Endothelial cell of umbilical vein (primary cell): ENCODE data around the gene TM4SF4. TPM values are rescaled to one million over a fixed set of nuclear protein-coding genes. Genes with fewer than 3 reads are reported as not detected.

ENCODE experiments used
- BruUV-seq: library from RNA; stranded (reverse); fragments of 400-500 nt; replicated peaks from 2 replicates; lab custom pipeline; 2021; lab: Mats Ljungman, UMichigan
- CTCF ChIA-PET: fragments of 300-600, 350-600 bp; sonication (Branson Sonifier 250); formaldehyde crosslinking; loops from one replicate; lab custom pipeline; 2021; ENCODE audit warnings: antibody characterized with exemption, inconsistent platforms; lab: Charles Lee
- POLR2A ChIA-PET: fragments of 300-600, 350-600 bp; sonication (Branson Sonifier 250); formaldehyde crosslinking; loops from one replicate; lab custom pipeline; 2021; ENCODE audit warnings: antibody characterized with exemption, inconsistent platforms; lab: Charles Lee
- DNase-seq: peaks from one replicate; pipeline ENCODE4 v3.0.0-alpha.2; 2011; ENCODE audit warnings: low read depth, low spot score
- FAIRE-seq: peaks from 2 replicates; lab custom pipeline; 2011; peaks lifted over from hg19 to GRCh38; lab: Jason Lieb, UNC
- H2AFZ ChIP-seq: 2 replicates; pipeline ENCODE4 v1.6.0; 2012; ENCODE audit warnings: low read depth, low read length, control low read depth, inconsistent platforms
- H3K27ac ChIP-seq: 2 replicates; pipeline ENCODE4 v1.5.1; 2011; ENCODE audit warnings: low read depth, mild to moderate bottlenecking, control low read depth, low read length, moderate library complexity; ENCODE audit not compliant: insufficient read depth
- H3K27me3 ChIP-seq, 2 experiments: 2 replicates each; pipeline versions ENCODE4 v1.6.0 to v1.6.1; 2011; ENCODE audit warnings: low read length in 2 of 2, mixed read lengths in 1 of 2; ENCODE audit not compliant: control insufficient read depth in 2 of 2, insufficient read depth in 2 of 2
- H3K36me3 ChIP-seq, 2 experiments: 2 replicates in 1 of 2; 3 replicates in 1 of 2; pipeline ENCODE4 v1.5.1; 2011; ENCODE audit warnings: low read length in 2 of 2, mild to moderate bottlenecking in 1 of 2, moderate library complexity in 1 of 2; ENCODE audit not compliant: control insufficient read depth in 2 of 2, insufficient read depth in 2 of 2; ENCODE audit errors: extremely low read depth in 1 of 2
- H3K4me1 ChIP-seq: 3 replicates; pipeline ENCODE4 v1.5.1; 2011; ENCODE audit warnings: mild to moderate bottlenecking, low read length; ENCODE audit not compliant: control insufficient read depth, insufficient read depth; ENCODE audit errors: extremely low read depth
- H3K4me2 ChIP-seq: 2 replicates; pipeline ENCODE4 v1.6.1; 2011; ENCODE audit warnings: low read length, control low read depth, mixed read lengths; ENCODE audit not compliant: insufficient read depth
- H3K4me3 ChIP-seq, 3 experiments: fragments of 200-600 bp in 1 of 3; sonication (generic), shearing (Covaris generic) in 1 of 3; replicated peaks in 1 of 3; 2 replicates each; pipeline ENCODE4 v1.5.1; 2011 to 2016; ENCODE audit warnings: control low read depth in 3 of 3, low read length in 3 of 3, mild to moderate bottlenecking in 2 of 3, inconsistent platforms in 1 of 3, low read depth in 1 of 3, moderate library complexity in 1 of 3; ENCODE audit not compliant: insufficient read depth in 1 of 3
- H3K79me2 ChIP-seq: 2 replicates; pipeline ENCODE4 v1.6.0; 2012; ENCODE audit warnings: low read length, inconsistent platforms; ENCODE audit not compliant: control insufficient read depth, insufficient read depth
- H3K9ac ChIP-seq: replicated peaks from 2 replicates; pipeline ENCODE3; 2011; ENCODE audit warnings: low read length, control low read depth; ENCODE audit not compliant: insufficient read depth; ENCODE audit errors: extremely low read depth
- H3K9me1 ChIP-seq: replicated peaks from 3 replicates; pipeline ENCODE4 v1.6.0; 2011; ENCODE audit warnings: mild to moderate bottlenecking, low read length; ENCODE audit not compliant: control insufficient read depth, insufficient read depth; ENCODE audit errors: extremely low read depth
- H3K9me3 ChIP-seq: replicated peaks from 2 replicates; pipeline ENCODE4 v1.5.1; 2012; ENCODE audit warnings: low read length, inconsistent platforms; ENCODE audit not compliant: control insufficient read depth, insufficient read depth
- H4K20me1 ChIP-seq: replicated peaks from 2 replicates; pipeline ENCODE3; 2011; ENCODE audit warnings: mild to moderate bottlenecking, low read length; ENCODE audit not compliant: control insufficient read depth, insufficient read depth; ENCODE audit errors: extremely low read depth
- CTCF ChIP-seq, 2 donors: IDR thresholded peaks; 1 replicate in 1 of 2; 2 replicates in 1 of 2; pipeline ENCODE4 v1.5.1; 2011; ENCODE audit warnings: low read length in 2 of 2, mild to moderate bottlenecking in 2 of 2, moderate library complexity in 2 of 2, control low read depth in 1 of 2, inconsistent platforms in 1 of 2, low read depth in 1 of 2; ENCODE audit not compliant: insufficient read depth in 1 of 2; ENCODE audit errors: extremely low read depth in 1 of 2
- EZH2 ChIP-seq: IDR thresholded peaks from 2 replicates; pipeline ENCODE4 v1.6.1; 2012; ENCODE audit warnings: borderline replicate concordance, low read depth, mild to moderate bottlenecking, moderate library complexity, low read length, inconsistent platforms; ENCODE audit not compliant: severe bottlenecking
- FOS ChIP-seq: IDR thresholded peaks from 2 replicates; pipeline ENCODE4 v1.6.1; 2011; ENCODE audit warnings: mild to moderate bottlenecking, low read length, moderate library complexity, borderline replicate concordance; ENCODE audit not compliant: insufficient read depth
- GATA2 ChIP-seq: IDR thresholded peaks from 2 replicates; pipeline ENCODE4 v1.7.0; 2011; ENCODE audit warnings: low read depth, mild to moderate bottlenecking, moderate library complexity, mixed read lengths, low read length; ENCODE audit not compliant: insufficient read length, insufficient read depth
- JUN ChIP-seq: IDR thresholded peaks from 2 replicates; pipeline ENCODE4 v1.6.1; 2011; ENCODE audit warnings: borderline replicate concordance, low read depth; ENCODE audit not compliant: insufficient read length, insufficient read depth
- MYC ChIP-seq: IDR thresholded peaks from one replicate; pipeline ENCODE4 v1.6.1; 2011; ENCODE audit warnings: mild to moderate bottlenecking, low read depth, low read length
- POLR2A ChIP-seq: IDR thresholded peaks from 2 replicates; pipeline ENCODE4 v1.6.1; 2012; ENCODE audit warnings: low read depth, mild to moderate bottlenecking, control low read depth, low read length
- POLR2AphosphoS5 ChIP-seq: IDR thresholded peaks from 2 replicates; pipeline ENCODE4 v1.6.1; 2012; ENCODE audit warnings: low read depth, mild to moderate bottlenecking, control low read depth, low read length, moderate library complexity; ENCODE audit not compliant: insufficient read depth
- dilution Hi-C: fragments of 300-500 bp; cut with MboI; formaldehyde crosslinking; loops from one replicate; pipeline ENCODE4 v1.15.0; 2019; ENCODE audit warnings: low sequenced_read_pairs; ENCODE audit not compliant: extremely low pct_ligation_motif_present
- intact Hi-C: fragments of 100-400 bp; cut with micrococcal nuclease; formaldehyde crosslinking; loops from one replicate; pipeline ENCODE4 v1.10.0; 2022
- polyA plus RNA-seq, 4 experiments: library from polyadenylated mRNA; depleted of rRNA in 3 of 4; stranded (reverse) in 3 of 4; unstranded in 1 of 4; fragments of >200 nt; gene quantifications; 2 replicates each; pipeline versions ENCODE4 v1.2.1 to v1.2.3, GENCODE V29; 2011 to 2012; ENCODE audit warnings: missing spikeins in 1 of 4
- total RNA-seq: library from RNA; stranded (reverse); gene quantifications from 2 replicates; pipeline ENCODE4 v1.2.3, GENCODE V29; 2021
- TF ChIP-seq, protein P1 (sequence below): IDR thresholded peaks from 2 replicates; pipeline ENCODE4 v1.6.1; 2011; ENCODE audit not compliant: insufficient read depth, insufficient read length

The TM4SF4 gene
- total and polyA plus RNA-seq, 2 donors (not counting 3 experiments of a cell fraction or from before 2014, with no cell fraction given): not detected

- DNase-seq: peak; percentile 65
- H2AFZ ChIP-seq: no peak overlapping the region
- no peaks in the 10 kb centered on the region for H3K27me3 ChIP-seq
- FAIRE-seq: peak; percentile 35
- TF ChIP-seq CTCF (IDR thresholded peaks at IDR 0.05; ENCODE audit: extremely low read depth in 1 of 2, insufficient read depth in 1 of 2, low read depth in 1 of 2, low read length in 2 of 2) (no peak), FOS (no peak), JUN (no peak), MYC (no peak), POLR2AphosphoS5 (no peak), POLR2A (no peak), EZH2 (no peak), GATA2 (no peak)
- TF ChIP-seq, protein P1, sequence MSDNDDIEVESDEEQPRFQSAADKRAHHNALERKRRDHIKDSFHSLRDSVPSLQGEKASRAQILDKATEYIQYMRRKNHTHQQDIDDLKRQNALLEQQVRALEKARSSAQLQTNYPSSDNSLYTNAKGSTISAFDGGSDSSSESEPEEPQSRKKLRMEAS: no peak
- dilution Hi-C loops: no loop called here
- H3K9me3 ChIP-seq: no peaks in the 10 kb centered on the region
- H4K20me1 ChIP-seq: no peaks in the 10 kb centered on the region
- H3K79me2 ChIP-seq: peaks cover 75% of the 10 kb centered on the region
- intact Hi-C loops: loop anchor here (1.0 to 2.0 kb wide), 2 partner anchors 41 to 224 kb away; partner anchors contain the start of gene COMMD2
- H3K9ac ChIP-seq: peak overlapping the region; percentile 42
- H3K4me2 ChIP-seq: peak overlapping the region; percentile 50
- peak overlapping the region; percentile 62 for H3K27ac ChIP-seq
- H3K9me1 ChIP-seq: no peaks in the 10 kb centered on the region
- POLR2A ChIA-PET: interaction anchor here (1.5 kb wide), 1 partner anchor 130 kb away, joined by 6 read pairs; the partner anchor contains the start of gene WWTR1
- peaks cover 22 to 28% of the 10 kb centered on the region in 2 experiments for H3K36me3 ChIP-seq
- H3K4me1 ChIP-seq: peaks cover 49% of the 10 kb centered on the region
- CTCF ChIA-PET: interaction anchor here (0.9 to 2.2 kb wide), 20 partner anchors 14 to 407 kb away, joined by 3 to 31 read pairs (median 4); partner anchors contain the start of genes COMMD2 and WWTR1
- no TSS peak for BruUV-seq
- H3K4me3 ChIP-seq: no peak overlapping the region
Measured at GRCh38 chr3:149528340-149528650, 53.8 kb downstream of the TM4SF4 start.
